PC-9 (cell line): ENCODE data around the gene SPACDR. TPM values are rescaled to one million over a fixed set of nuclear protein-coding genes. Genes with fewer than 3 reads are reported as not detected.

Source experiments
- BruUV-seq: library from RNA; stranded (reverse); fragments of 400-500 nt; replicated peaks from 2 replicates; lab custom pipeline; 2021; lab: Mats Ljungman, UMichigan
- CTCF ChIA-PET: fragments of 300-600 bp; sonication (Branson Sonifier 250); formaldehyde crosslinking; loops from one replicate; lab custom pipeline; 2022; ENCODE audit warnings: antibody characterized with exemption; lab: Charles Lee
- POLR2A ChIA-PET: fragments of 300-600 bp; sonication (Branson Sonifier 250); formaldehyde crosslinking; loops from one replicate; lab custom pipeline; 2022; ENCODE audit warnings: antibody characterized with exemption; ENCODE audit not compliant: unreplicated experiment; lab: Charles Lee
- DNase-seq, 2 experiments: peaks; one replicate each; pipeline versions ENCODE4 v3.0.0 to v3.0.0-alpha.2; 2015 to 2022; ENCODE audit warnings: mixed read lengths in 1 of 2
- H2AFZ ChIP-seq: fragments of 200-600 bp; sonication (generic); 2 replicates; pipeline ENCODE4 v1.8.1; 2017; ENCODE audit warnings: antibody characterized with exemption
- H3F3A ChIP-seq: fragments of 200-600 bp; sonication (generic); 2 replicates; pipeline ENCODE4 v1.8.1; 2017; ENCODE audit warnings: antibody characterized with exemption, mild to moderate bottlenecking, low read depth; ENCODE audit not compliant: insufficient read depth
- H3K27ac ChIP-seq: fragments of 200-600 bp; sonication (generic); 2 replicates; pipeline ENCODE4 v1.6.1; 2016; ENCODE audit warnings: mixed run types
- H3K27me3 ChIP-seq: fragments of 200-600 bp; sonication (generic); 2 replicates; pipeline ENCODE4 v1.6.1; 2016; ENCODE audit warnings: low read depth, mixed run types; ENCODE audit not compliant: insufficient read depth
- H3K36me3 ChIP-seq: fragments of 200-600 bp; sonication (generic); 2 replicates; pipeline ENCODE4 v1.6.1; 2016; ENCODE audit warnings: low read depth, mixed run types
- H3K4me1 ChIP-seq: fragments of 200-600 bp; sonication (generic); replicated peaks from 2 replicates; pipeline ENCODE4 v1.6.1; 2016; ENCODE audit warnings: mixed run types; ENCODE audit not compliant: insufficient read depth
- H3K4me2 ChIP-seq: fragments of 200-600 bp; sonication (generic); 2 replicates; pipeline ENCODE4 v1.6.1; 2017; ENCODE audit warnings: mixed run types
- H3K4me3 ChIP-seq: fragments of 200-600 bp; sonication (generic); 2 replicates; pipeline ENCODE4 v1.6.1; 2016; ENCODE audit warnings: mixed run types
- H3K79me2 ChIP-seq: fragments of 200-600 bp; sonication (generic); 2 replicates; pipeline ENCODE4 v1.6.1; 2017; ENCODE audit warnings: low read depth, mixed run types
- H3K9me2 ChIP-seq: fragments of 200-600 bp; sonication (generic); 2 replicates; pipeline ENCODE4 v1.8.1; 2017; ENCODE audit warnings: mild to moderate bottlenecking; ENCODE audit not compliant: insufficient read depth
- H3K9me3 ChIP-seq: fragments of 200-600 bp; sonication (generic); 2 replicates; pipeline ENCODE4 v1.8.1; 2016; ENCODE audit warnings: low read depth; ENCODE audit not compliant: insufficient read depth
- H4K20me1 ChIP-seq: fragments of 200-600 bp; sonication (generic); 2 replicates; pipeline ENCODE4 v1.8.1; 2017; ENCODE audit not compliant: insufficient read depth
- CTCF ChIP-seq: fragments of 200-600 bp; sonication (generic); conservative IDR thresholded peaks from 2 replicates; pipeline ENCODE4 v1.6.1; 2017; ENCODE audit warnings: mixed run types, antibody characterized with exemption, mild to moderate bottlenecking, moderate library complexity
- EZH2 ChIP-seq: fragments of 200-600 bp; sonication (generic); IDR thresholded peaks from 2 replicates; pipeline ENCODE4 v1.8.0; 2017; ENCODE audit warnings: antibody characterized with exemption, low read depth
- intact Hi-C: fragments of 100-400 bp; cut with micrococcal nuclease; formaldehyde crosslinking; loops from one replicate; pipeline ENCODE4 v1.10.0; 2022; ENCODE audit not compliant: unreplicated experiment
- total RNA-seq: library from RNA; stranded (reverse); gene quantifications from 2 replicates; pipeline ENCODE4 v1.2.3, GENCODE V29; 2021

The SPACDR gene
- total RNA-seq, 1 experiment from 2014 or later: 1.4 TPM

GRCh38 chr7:100492738-100493475 lies 28.8 kb upstream of the SPACDR start:
- Histone ChIP-seq H3K36me3 (no peaks in the 10 kb centered on the region), H3K9me3 (no peaks in the 10 kb centered on the region), H2AFZ (no peak overlapping the region), H4K20me1 (no peaks in the 10 kb centered on the region), H3K4me3 (peak overlapping the region; percentile 21; the same call in 1 of the 2 replicates), H3K4me2 (peak overlapping the region; percentile 40; the same call in 1 of the 2 replicates), H3K9me2 (no peaks in the 10 kb centered on the region), H3K79me2 (no peaks in the 10 kb centered on the region), H3K27ac (no peak overlapping the region), H3K27me3 (no peaks in the 10 kb centered on the region), H3F3A (peaks cover 11% of the 10 kb centered on the region; the same call in 1 of the 2 replicates), H3K4me1 (no peaks in the 10 kb centered on the region)
- ChIA-PET CTCF (no interaction called here), POLR2A (interaction anchor here (0.6 kb wide), 1 partner anchor 118 kb away, joined by 7 read pairs; no protein-coding TSS in a partner anchor)
- TF ChIP-seq CTCF (no peak), EZH2 (no peak)
- no TSS peak for BruUV-seq
- intact Hi-C loops: no loop called here
- no peak for DNase-seq

GRCh38 chr7:100491192-100491578 lies 27.1 kb upstream of the SPACDR start:
- TF ChIP-seq CTCF (no peak), EZH2 (no peak)
- intact Hi-C loops: no loop called here
- Histone ChIP-seq H3K36me3 (no peaks in the 10 kb centered on the region), H3K9me2 (no peaks in the 10 kb centered on the region), H2AFZ (no peak overlapping the region), H3K27me3 (no peaks in the 10 kb centered on the region), H3K4me1 (no peaks in the 10 kb centered on the region), H4K20me1 (no peaks in the 10 kb centered on the region), H3K4me3 (no peak overlapping the region), H3K9me3 (no peaks in the 10 kb centered on the region), H3K27ac (no peak overlapping the region), H3K79me2 (no peaks in the 10 kb centered on the region), H3K4me2 (no peak overlapping the region), H3F3A (peaks cover 11% of the 10 kb centered on the region; the same call in 1 of the 2 replicates)
- no peak for DNase-seq
- ChIA-PET CTCF (no interaction called here), POLR2A (no interaction called here)
- BruUV-seq: no TSS peak

DNA sequence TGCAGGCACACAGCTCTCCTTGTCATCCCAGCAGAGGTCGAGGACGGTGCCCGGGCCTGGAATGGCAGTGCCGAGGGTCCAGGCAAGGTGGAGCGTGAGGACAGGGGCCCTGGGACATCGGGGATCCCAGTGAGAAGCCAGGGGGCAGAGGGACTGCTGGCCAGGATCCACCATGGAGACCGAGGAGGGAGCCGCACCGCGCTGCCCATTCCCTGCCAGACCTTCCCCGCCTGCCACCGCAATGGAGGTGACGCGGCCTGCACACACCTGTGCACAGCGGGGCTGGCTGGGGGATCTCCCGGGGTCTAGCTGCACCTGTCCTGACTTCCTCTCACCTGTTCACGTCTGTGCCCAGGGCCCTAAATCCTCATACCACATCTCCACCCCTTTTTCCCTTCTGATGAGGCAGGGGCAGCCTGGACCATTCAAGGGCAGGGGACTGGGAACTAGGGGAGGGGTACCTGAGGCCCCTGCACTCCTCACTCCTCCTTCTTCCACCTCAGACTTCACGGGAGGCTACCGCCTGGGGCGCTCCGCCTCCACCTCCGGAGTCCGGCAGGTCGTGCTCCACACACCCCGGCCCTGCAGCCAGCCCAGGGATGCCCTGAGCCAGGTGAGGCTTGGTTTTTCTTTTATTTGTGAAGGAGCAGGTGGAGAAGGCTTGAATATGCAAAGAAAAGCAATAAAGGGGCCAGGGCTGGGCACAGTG lies 26.6 kb upstream of the SPACDR start:
- CTCF ChIA-PET: no interaction called here
- H3K9me2 ChIP-seq: no peaks in the 10 kb centered on the region
- H3K4me2 ChIP-seq: no peak overlapping the region
- no peak overlapping the region for H3K4me3 ChIP-seq
- peaks cover 11% of the 10 kb centered on the region; the same call in 1 of the 2 replicates for H3F3A ChIP-seq
- H3K27me3 ChIP-seq: no peaks in the 10 kb centered on the region
- intact Hi-C loops: no loop called here
- H3K4me1 ChIP-seq: no peaks in the 10 kb centered on the region
- no peaks in the 10 kb centered on the region for H3K9me3 ChIP-seq
- H2AFZ ChIP-seq: no peak overlapping the region
- no peaks in the 10 kb centered on the region for H4K20me1 ChIP-seq
- no peak overlapping the region for H3K27ac ChIP-seq
- no peak for TF ChIP-seq CTCF
- no peak for TF ChIP-seq EZH2
- no TSS peak for BruUV-seq
- no peaks in the 10 kb centered on the region for H3K79me2 ChIP-seq
- POLR2A ChIA-PET: no interaction called here
- no peak for DNase-seq
- H3K36me3 ChIP-seq: no peaks in the 10 kb centered on the region
